GM19239 (cell line): ENCODE data around the gene SLC39A11.
A peak's percentile ranks its signal among the peaks of the same experiment; 100 is the strongest.
"Not testable (repeated sequence)": the region's sequence is repeated elsewhere in the genome, so short reads cannot be mapped to it uniquely, and the experiment has no call there.

Experiments
- DNase-seq: peaks from one replicate; pipeline ENCODE4 v3.0.0; 2011; ENCODE audit warnings: low spot score; ENCODE audit not compliant: insufficient read length
- FAIRE-seq: peaks from 2 replicates; lab custom pipeline; 2011; peaks lifted over from hg19 to GRCh38; lab: Jason Lieb, UNC

The SLC39A11 gene

GRCh38 chr17:73083432-73083831, 9.1 kb downstream of the SLC39A11 start:
- DNase-seq, result no peak
- peak; percentile 4 for FAIRE-seq

DNA sequence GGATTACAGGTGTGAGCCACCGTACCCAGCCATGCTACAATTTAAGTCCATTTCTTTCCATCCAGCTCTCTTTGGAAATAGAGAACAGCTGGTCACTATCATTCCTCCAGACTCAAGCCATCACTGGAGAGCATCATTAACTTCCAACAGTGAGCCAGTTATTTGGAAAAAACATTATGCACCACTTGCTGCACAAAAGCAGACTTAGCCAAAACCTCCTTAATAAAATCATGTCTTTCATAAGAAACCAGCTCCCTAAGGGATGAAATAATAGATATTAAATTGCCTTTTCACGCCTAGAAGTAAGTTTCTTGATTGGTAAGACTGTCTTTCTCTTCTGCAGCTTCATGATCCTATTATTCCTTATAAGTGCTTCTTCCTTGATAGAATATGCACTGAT, 17.9 kb downstream of the SLC39A11 start:
- no peak for DNase-seq
- no peak for FAIRE-seq

DNA sequence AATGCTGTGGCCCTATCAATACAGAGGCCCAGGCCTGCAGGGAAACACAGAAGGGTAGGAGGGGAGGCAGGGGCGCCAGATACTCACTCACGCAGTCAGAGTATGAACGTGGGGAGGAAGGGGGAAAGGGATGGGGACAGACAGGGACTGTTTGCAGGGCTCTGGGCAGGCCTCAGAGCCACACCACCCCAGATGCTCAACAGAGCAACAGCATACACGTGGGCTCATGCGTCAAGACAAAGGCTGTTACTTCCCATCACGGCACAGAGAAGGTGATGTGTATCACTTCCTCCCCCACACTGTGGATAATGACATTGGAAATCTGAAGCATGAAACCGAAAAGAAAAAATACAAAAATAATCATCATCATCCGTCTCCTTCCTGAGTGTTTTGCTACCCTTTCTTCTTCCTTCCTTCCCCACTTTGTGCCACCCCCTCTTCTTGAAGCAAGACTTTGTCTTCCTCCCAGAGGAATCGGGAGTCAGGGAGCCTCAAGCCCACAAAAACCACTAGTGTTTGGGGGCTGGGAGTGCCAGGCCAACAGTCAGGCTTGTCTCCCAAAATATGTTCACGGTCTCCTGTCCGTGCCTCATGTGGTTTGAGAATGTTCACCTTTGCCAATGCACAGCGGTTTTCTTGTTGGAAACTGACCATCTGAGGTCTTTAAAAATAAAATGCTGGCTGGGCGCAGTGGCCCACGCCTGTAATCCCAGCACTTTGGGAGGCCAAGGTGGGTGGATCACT, 20.1 kb downstream of the SLC39A11 start:
- DNase-seq (no peak), FAIRE-seq (no peak)

- DNase-seq (no peak), FAIRE-seq (no peak)
These were observed 21.2 kb downstream of the SLC39A11 start for GRCh38 chr17:73071066-73071999.

- DNase-seq (no peak), FAIRE-seq (no peak)
These were observed 22.6 kb downstream of the SLC39A11 start for GRCh38 chr17:73069841-73070240.

DNA sequence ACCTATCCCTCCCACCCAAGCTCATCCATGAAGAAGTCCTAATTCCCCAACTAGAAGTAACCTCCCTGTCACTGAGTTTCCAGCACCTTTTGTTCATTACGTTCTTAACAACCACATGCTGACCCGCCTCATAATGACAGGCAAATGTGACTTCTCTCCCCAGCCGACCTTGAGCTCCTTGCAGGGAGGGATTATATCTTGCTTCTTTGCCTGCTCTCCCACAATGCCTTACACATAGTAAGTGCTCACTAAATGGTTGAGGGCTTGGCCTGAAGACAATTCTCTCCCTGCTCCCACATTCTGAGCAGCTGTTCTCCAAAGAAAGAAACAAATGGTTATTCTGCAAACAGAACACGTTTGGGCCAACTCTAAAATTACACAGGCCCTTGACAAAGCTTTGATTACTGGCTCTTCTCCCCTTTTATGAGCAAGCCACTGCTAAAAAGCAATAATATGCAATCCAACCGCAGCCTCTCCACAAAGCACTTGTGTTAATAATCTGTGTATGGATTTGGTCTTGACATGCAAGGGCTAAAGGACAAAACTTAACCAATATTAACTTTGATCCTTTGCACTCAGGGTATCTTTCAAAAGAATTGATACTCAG, 23.2 kb downstream of the SLC39A11 start:
- DNase-seq (no peak), FAIRE-seq (no peak)

GRCh38 chr17:73068322-73069153, 23.9 kb downstream of the SLC39A11 start:
- DNase-seq, result no peak
- no peak for FAIRE-seq

GRCh38 chr17:73067699-73068098, 24.8 kb downstream of the SLC39A11 start:
- DNase-seq, FAIRE-seq: not testable (repeated sequence)

DNA sequence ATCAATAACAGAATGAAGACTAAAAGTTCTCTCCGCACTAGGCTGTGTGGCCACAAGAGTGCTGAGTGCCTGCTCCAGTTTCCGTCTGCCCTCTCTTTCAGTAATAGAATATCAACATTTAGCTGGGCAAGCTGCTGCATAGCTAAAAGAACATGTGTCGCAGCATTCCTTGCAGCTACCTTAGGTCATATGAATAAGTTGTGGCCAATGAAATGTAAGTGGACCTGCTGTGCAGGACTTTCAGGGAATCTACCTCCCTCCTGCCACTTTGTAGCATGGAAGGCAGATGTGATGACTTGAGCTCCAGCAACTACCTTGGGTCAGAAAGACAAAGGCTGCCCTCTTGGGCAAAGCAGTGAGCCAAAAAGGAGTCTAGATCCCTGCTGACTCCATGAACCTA, 25.4 kb downstream of the SLC39A11 start:
- no peak for DNase-seq
- FAIRE-seq, result no peak

GRCh38 chr17:73066148-73066884, 26.2 kb downstream of the SLC39A11 start:
- FAIRE-seq (no peak), DNase-seq (no peak)

GRCh38 chr17:73065376-73065775, 27.1 kb downstream of the SLC39A11 start:
- no peak for FAIRE-seq
- DNase-seq, result no peak

- DNase-seq (no peak), FAIRE-seq (no peak)
These were observed 28.2 kb downstream of the SLC39A11 start for GRCh38 chr17:73064084-73064938.

GRCh38 chr17:73062726-73063125, 29.8 kb downstream of the SLC39A11 start:
- no peak for FAIRE-seq
- no peak for DNase-seq

GRCh38 chr17:73061161-73061560, 31.3 kb downstream of the SLC39A11 start:
- FAIRE-seq (no peak), DNase-seq (no peak)

GRCh38 chr17:73060721-73061120, 31.8 kb downstream of the SLC39A11 start:
- DNase-seq, result no peak
- peak; percentile 8 for FAIRE-seq

DNA sequence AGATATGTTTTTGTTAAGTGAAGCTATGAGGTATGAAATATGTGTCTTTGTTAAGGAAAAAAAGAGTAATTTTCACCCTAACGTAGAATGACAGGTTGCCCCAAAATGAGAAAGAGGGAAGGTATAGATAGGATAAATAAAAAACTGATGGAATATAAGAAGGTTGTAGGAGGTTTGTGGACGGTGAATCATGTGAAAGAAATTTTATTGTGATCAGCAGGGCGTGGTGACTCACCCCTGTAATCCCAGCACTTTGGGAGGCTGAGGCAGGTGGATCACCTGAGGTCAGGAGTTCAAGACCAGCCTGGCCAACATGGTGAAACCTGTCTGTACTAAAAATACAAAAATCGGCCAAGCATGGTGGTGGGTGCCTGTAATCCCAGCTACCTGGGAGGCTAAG, 32.8 kb downstream of the SLC39A11 start:
- DNase-seq, FAIRE-seq: not testable (repeated sequence)

- FAIRE-seq, result no peak
- no peak for DNase-seq
These were observed 34.5 kb downstream of the SLC39A11 start for GRCh38 chr17:73058022-73058421.

- FAIRE-seq (no peak), DNase-seq (no peak)
These were observed 35.3 kb downstream of the SLC39A11 start for GRCh38 chr17:73057196-73057595.
